H9 (cell line): ENCODE measurements around the gene CHRNG. TPM values are rescaled to one million over a fixed set of nuclear protein-coding genes. Genes with fewer than 3 reads are reported as not detected.

ENCODE experiments used
- DNase-seq: peaks from one replicate; pipeline ENCODE4 v3.0.0-alpha.2; 2017
- H2AFZ ChIP-seq: one replicate; pipeline ENCODE4 v1.6.1; 2013; ENCODE audit warnings: mild to moderate bottlenecking, low read length, control low read depth, moderate library complexity
- H2AK5ac ChIP-seq: 2 replicates; pipeline ENCODE4 v1.6.1; 2013; ENCODE audit warnings: low read length, control low read depth, mixed read lengths; ENCODE audit not compliant: insufficient read length
- H2BK120ac ChIP-seq: one replicate; pipeline ENCODE4 v1.6.1; 2013; ENCODE audit warnings: low read depth, mild to moderate bottlenecking, low read length, control low read depth, inconsistent platforms; ENCODE audit not compliant: poor library complexity, severe bottlenecking
- H2BK12ac ChIP-seq: 2 replicates; pipeline ENCODE4 v1.6.1; 2013; ENCODE audit warnings: low read length, control low read depth, mixed read lengths, low read depth; ENCODE audit not compliant: insufficient read length
- H2BK15ac ChIP-seq: 2 replicates; pipeline ENCODE4 v1.6.1; 2013; ENCODE audit warnings: low read depth, low read length, control low read depth
- H2BK20ac ChIP-seq: one replicate; pipeline ENCODE4 v1.6.1; 2013; ENCODE audit warnings: low read depth, mild to moderate bottlenecking, low read length, control low read depth, inconsistent platforms; ENCODE audit not compliant: poor library complexity, severe bottlenecking
- H2BK5ac ChIP-seq: 2 replicates; pipeline ENCODE4 v1.6.1; 2013; ENCODE audit warnings: low read length, control low read depth, mixed read lengths; ENCODE audit not compliant: insufficient read length
- H3K14ac ChIP-seq: 2 replicates; pipeline ENCODE4 v1.6.1; 2013; ENCODE audit warnings: low read length, control low read depth; ENCODE audit not compliant: insufficient read depth
- H3K18ac ChIP-seq: 2 replicates; pipeline ENCODE4 v1.6.1; 2013; ENCODE audit warnings: low read depth, mild to moderate bottlenecking, mixed read lengths, low read length, control low read depth; ENCODE audit not compliant: insufficient read length
- H3K23ac ChIP-seq: 2 replicates; pipeline ENCODE4 v1.6.1; 2013; ENCODE audit warnings: low read length, control low read depth, mixed read lengths, low read depth; ENCODE audit not compliant: insufficient read length
- H3K23me2 ChIP-seq: 2 replicates; pipeline ENCODE4 v1.6.1; 2013; ENCODE audit warnings: low read depth, mild to moderate bottlenecking, mixed read lengths, low read length, control low read depth; ENCODE audit not compliant: insufficient read length, poor library complexity, severe bottlenecking
- H3K27ac ChIP-seq: 2 replicates; pipeline ENCODE4 v1.5.1; 2013; ENCODE audit warnings: low read length, control low read depth, mixed read lengths, low read depth; ENCODE audit not compliant: insufficient read length
- H3K27me3 ChIP-seq: 2 replicates; pipeline ENCODE4 v1.6.1; 2013; ENCODE audit warnings: low read length, control low read depth, inconsistent platforms; ENCODE audit not compliant: insufficient read depth
- H3K4ac ChIP-seq: 2 replicates; pipeline ENCODE4 v1.6.1; 2013; ENCODE audit warnings: low read depth, mild to moderate bottlenecking, control low read depth, inconsistent platforms, low read length, moderate library complexity
- H3K4me1 ChIP-seq: 2 replicates; pipeline ENCODE4 v1.6.1; 2013; ENCODE audit warnings: low read length, control low read depth, inconsistent platforms; ENCODE audit not compliant: insufficient read depth
- H3K4me2 ChIP-seq: 2 replicates; pipeline ENCODE4 v1.6.1; 2013; ENCODE audit warnings: low read length, control low read depth, mixed read lengths; ENCODE audit not compliant: insufficient read length, insufficient read depth
- H3K56ac ChIP-seq: 2 replicates; pipeline ENCODE4 v1.6.1; 2013; ENCODE audit warnings: low read depth, mild to moderate bottlenecking, mixed read lengths, low read length, control low read depth; ENCODE audit not compliant: insufficient read length
- H3K79me1 ChIP-seq: 2 replicates; pipeline ENCODE4 v1.6.1; 2013; ENCODE audit warnings: low read depth, mild to moderate bottlenecking, moderate library complexity, low read length, control low read depth, inconsistent platforms; ENCODE audit not compliant: insufficient read depth, poor library complexity, severe bottlenecking
- H3K79me2 ChIP-seq: 2 replicates; pipeline ENCODE4 v1.6.1; 2013; ENCODE audit warnings: low read length, control low read depth, inconsistent platforms; ENCODE audit not compliant: insufficient read depth
- H3K9ac ChIP-seq: 2 replicates; pipeline ENCODE4 v1.6.1; 2013; ENCODE audit warnings: low read length, control low read depth, mixed read lengths; ENCODE audit not compliant: insufficient read length; ENCODE audit errors: extremely low read depth
- H3K9me3 ChIP-seq: one replicate; pipeline ENCODE4 v1.6.1; 2013; ENCODE audit warnings: low read depth, low read length, inconsistent platforms; ENCODE audit not compliant: control insufficient read depth
- H3T11ph ChIP-seq: one replicate; pipeline ENCODE4 v1.6.1; 2013; ENCODE audit warnings: mild to moderate bottlenecking, low read length, control low read depth, inconsistent platforms
- H4K20me1 ChIP-seq: one replicate; pipeline ENCODE4 v1.6.1; 2013; ENCODE audit not compliant: control insufficient read depth, insufficient read length, insufficient read depth
- H4K5ac ChIP-seq: 2 replicates; pipeline ENCODE4 v1.6.1; 2013; ENCODE audit warnings: low read depth, mild to moderate bottlenecking, mixed read lengths, low read length, control low read depth; ENCODE audit not compliant: insufficient read length
- H4K8ac ChIP-seq: replicated peaks from 2 replicates; pipeline ENCODE4 v1.6.1; 2013; ENCODE audit warnings: low read length, control low read depth, mixed read lengths, low read depth; ENCODE audit not compliant: insufficient read length
- H4K91ac ChIP-seq: 2 replicates; pipeline ENCODE4 v1.6.1; 2013; ENCODE audit warnings: low read depth, mild to moderate bottlenecking, moderate library complexity, mixed read lengths, low read length, control low read depth; ENCODE audit not compliant: insufficient read length
- H3K27ac Mint-ChIP-seq, 3 experiments: 2 replicates in 2 of 3; 3 replicates in 1 of 3; pipeline ENCODE4 v1.8.0; 2020 to 2021; ENCODE audit warnings: mixed read lengths in 3 of 3, mild to moderate bottlenecking in 1 of 3, moderate library complexity in 1 of 3
- H3K27me3 Mint-ChIP-seq: 2 replicates; pipeline ENCODE4 v1.8.0; 2021; ENCODE audit warnings: low read depth, mild to moderate bottlenecking, moderate library complexity, mixed read lengths
- H3K36me3 Mint-ChIP-seq, 3 experiments: 2 replicates in 2 of 3; 3 replicates in 1 of 3; pipeline ENCODE4 v1.8.0; 2020 to 2021; ENCODE audit warnings: low read depth in 3 of 3, mixed read lengths in 3 of 3; ENCODE audit not compliant: insufficient read depth in 1 of 3
- H3K4me1 Mint-ChIP-seq, 2 experiments: 2 replicates each; pipeline ENCODE4 v1.8.0; 2020; ENCODE audit warnings: mixed read lengths in 2 of 2
- H3K4me3 Mint-ChIP-seq, 2 experiments: 2 replicates in 1 of 2; 3 replicates in 1 of 2; pipeline ENCODE4 v1.8.0; 2020 to 2021; ENCODE audit warnings: mild to moderate bottlenecking in 2 of 2, mixed read lengths in 2 of 2, moderate library complexity in 1 of 2
- H3K9me3 Mint-ChIP-seq, 2 experiments: 2 replicates in 1 of 2; 3 replicates in 1 of 2; pipeline ENCODE4 v1.8.0; 2020; ENCODE audit warnings: mild to moderate bottlenecking in 2 of 2, mixed read lengths in 2 of 2, moderate library complexity in 1 of 2
- CTCF ChIP-seq: fragments of 200-600 bp; sonication (generic); conservative IDR thresholded peaks from 3 replicates; pipeline ENCODE4 v1.8.0; 2021; ENCODE audit warnings: antibody characterized with exemption, mild to moderate bottlenecking
- WGBS: extraction: QIAGEN DNeasy Blood & Tissue Kit; methylation state at CpG from one replicate; pipeline ENCODE4 v1.1.7; 2013; ENCODE audit warnings: missing lambda C conversion rate, low lambda C conversion rate, mixed read lengths; ENCODE audit not compliant: insufficient read length; ENCODE audit errors: extremely low coverage; 5-methylcytosine and 5-hydroxymethylcytosine counted together
- total RNA-seq: library from RNA; stranded (reverse); gene quantifications from 2 replicates; pipeline ENCODE4 v1.2.1, GENCODE V29; 2021

The CHRNG gene
- total RNA-seq, 1 experiment from 2014 or later: not detected

- DNase-seq: peak; percentile 65
These were observed 17.4 kb upstream of the CHRNG start for GRCh38 chr2:232521959-232522622.

More at GRCh38 chr2:232521959-232522622, 17.4 kb upstream of the CHRNG start:
- no peak overlapping the region for H3K27ac Mint-ChIP-seq
- H3T11ph ChIP-seq: no peak overlapping the region
- no peaks in the 10 kb centered on the region for H3K79me1 ChIP-seq
- no peaks in the 10 kb centered on the region for H4K20me1 ChIP-seq
- H2AK5ac ChIP-seq: no peak overlapping the region
- H3K4me3 Mint-ChIP-seq: peak overlapping the region in 1 of 2 experiments; percentile 68; a peak in 1 of 5 replicates
- H4K5ac ChIP-seq: no peak overlapping the region
- no peak overlapping the region for H4K8ac ChIP-seq
- H2BK12ac ChIP-seq: no peak overlapping the region
- H4K91ac ChIP-seq: no peak overlapping the region
- H3K4me1 ChIP-seq: no peaks in the 10 kb centered on the region
- peaks cover 14% of the 10 kb centered on the region for H3K23me2 ChIP-seq
- no peaks in the 10 kb centered on the region for H3K79me2 ChIP-seq
- H3K9ac ChIP-seq: no peak overlapping the region
- H3K18ac ChIP-seq: no peak overlapping the region
- H3K27me3 ChIP-seq: peaks cover 15% of the 10 kb centered on the region
- TF ChIP-seq CTCF: peak; percentile 99
- no peaks in the 10 kb centered on the region for H3K9me3 ChIP-seq
- no peak overlapping the region for H2AFZ ChIP-seq
- H3K14ac ChIP-seq: no peak overlapping the region
- no peaks in the 10 kb centered on the region; a peak in 1 of 5 replicates for H3K9me3 Mint-ChIP-seq
- H3K36me3 Mint-ChIP-seq: peaks cover 0 to 1% (median 0%) of the 10 kb centered on the region in 3 experiments; a peak in 1 of 7 replicates
- no CpG with 5 or more reads among the region's 66 CpGs for WGBS
- no peak overlapping the region for H3K23ac ChIP-seq
- H3K4me1 Mint-ChIP-seq: peaks cover 9 to 27% of the 10 kb centered on the region in 2 experiments
- H2BK20ac ChIP-seq: no peak overlapping the region
- H2BK15ac ChIP-seq: no peak overlapping the region
- H2BK120ac ChIP-seq: no peak overlapping the region
- no peak overlapping the region for H3K4ac ChIP-seq
- no peak overlapping the region for H2BK5ac ChIP-seq
- no peak overlapping the region for H3K27ac ChIP-seq
- H3K4me2 ChIP-seq: peak overlapping the region; percentile 12
- peaks cover 70% of the 10 kb centered on the region for H3K27me3 Mint-ChIP-seq
- no peak overlapping the region for H3K56ac ChIP-seq
